Transverse colon (tissue), 4 donors: Measurements from ENCODE around the gene TEC. TPM values are rescaled to one million over a fixed set of nuclear protein-coding genes. Genes with fewer than 3 reads are reported as not detected.
A peak's percentile ranks its signal among the peaks of the same experiment; 100 is the strongest.
"Not testable (repeated sequence)": the region's sequence is repeated elsewhere in the genome, so short reads cannot be mapped to it uniquely, and the experiment has no call there.

Experiments used
- DNase-seq: peaks from one replicate; pipeline ENCODE4 v3.0.0-alpha.2; 2019
- H3K27ac ChIP-seq, 4 donors: fragments of 200-600 bp; sonication (generic); 2 replicates each; pipeline ENCODE4 v1.5.1; 2016 to 2018; ENCODE audit warnings: inconsistent platforms in 4 of 4
- H3K27me3 ChIP-seq: fragments of 200-600 bp; sonication (generic); 2 replicates; pipeline ENCODE4 v1.5.1; 2017; ENCODE audit warnings: inconsistent platforms
- H3K36me3 ChIP-seq, 4 donors: fragments of 200-600 bp; sonication (generic); 2 replicates each; pipeline ENCODE4 v1.5.1; 2017 to 2019; ENCODE audit warnings: inconsistent platforms in 4 of 4
- H3K4me1 ChIP-seq, 4 donors: fragments of 200-600 bp; sonication (generic); 2 replicates each; pipeline ENCODE4 v1.5.1; 2017 to 2020; ENCODE audit warnings: inconsistent platforms in 4 of 4
- H3K4me3 ChIP-seq, 4 donors: fragments of 200-600 bp; sonication (generic); 1 replicate in 1 of 4; 2 replicates in 3 of 4; pipeline versions ENCODE4 v1.5.1 to v1.6.1; 2017 to 2019; ENCODE audit warnings: inconsistent platforms in 4 of 4
- H3K9me3 ChIP-seq, 2 donors: fragments of 200-600 bp; sonication (generic); 2 replicates each; pipeline ENCODE4 v1.5.1; 2017 to 2019; ENCODE audit warnings: inconsistent platforms in 2 of 2
- EP300 ChIP-seq: sonication (generic); formaldehyde crosslinking; IDR thresholded peaks from one replicate; pipeline ENCODE4 v1.6.1; 2017; ENCODE audit warnings: antibody characterized with exemption, low read depth
- POLR2A ChIP-seq: fragments of 450-650 bp; IDR thresholded peaks from one replicate; pipeline ENCODE4 v1.6.1; 2016; ENCODE audit warnings: antibody characterized with exemption, mild to moderate bottlenecking, moderate library complexity
- POLR2AphosphoS5 ChIP-seq, 3 donors: sonication (generic); formaldehyde crosslinking; IDR thresholded peaks; one replicate each; pipeline ENCODE4 v1.6.1; 2016; ENCODE audit warnings: antibody characterized with exemption in 3 of 3
- WGBS, 2 donors: methylation state at CpG; one replicate each; pipeline ENCODE4 v1.1.5; 2018; ENCODE audit warnings: low coverage in 1 of 2; 5-methylcytosine and 5-hydroxymethylcytosine counted together
- in situ Hi-C, 4 donors: fragments of 200-750 bp; cut with MboI; loops; one replicate each; pipeline versions ENCODE4 v1.15.0 to v1.15.1; 2017; ENCODE audit warnings: low sequenced_read_pairs in 3 of 4, low pct_ligation_motif_present in 1 of 4, low pct_unique_long_range_greater_than_20kb in 1 of 4
- intact Hi-C: fragments of 100-400 bp; cut with DNase I; formaldehyde crosslinking; loops from one replicate; pipeline ENCODE4 v1.15.1; 2023; ENCODE audit warnings: low total_unique reads
- total RNA-seq, 4 donors: library from RNA; depleted of rRNA; stranded (reverse); fragments of >200 nt; gene quantifications; one replicate each; pipeline ENCODE4 v1.1.0, GENCODE V29; 2016
- TF ChIP-seq, protein P1 (sequence below), 5 experiments: fragments of 200-600 bp in 3 of 5; fragments of 450-650 bp in 2 of 5; sonication (generic) in 3 of 5; IDR thresholded peaks; 1 replicate in 2 of 5; 2 replicates in 3 of 5; pipeline ENCODE4 v1.5.1; 2016 to 2017; ENCODE audit warnings: antibody characterized with exemption in 5 of 5, inconsistent platforms in 3 of 5, mild to moderate bottlenecking in 2 of 5, moderate library complexity in 1 of 5

TEC gene
- total RNA-seq, 4 donors from 2014 or later = 1.2 to 5.1 (median 3.3) TPM

GRCh38 chr4:48290146-48290772 lies 20.6 kb upstream of the TEC start:
- Histone ChIP-seq H3K4me1 (no peaks in the 10 kb centered on the region), H3K36me3 (no peaks in the 10 kb centered on the region), H3K9me3 (no peaks in the 10 kb centered on the region), H3K27ac (no peak overlapping the region), H3K4me3 (no peak overlapping the region), H3K27me3 (no peaks in the 10 kb centered on the region)
- in situ Hi-C loops (loop anchor here in 1 of 4 donors (10.0 kb wide), 1 partner anchor 155 kb away; the partner anchor contains the start of gene TXK), intact Hi-C loops (no loop called here)
- TF ChIP-seq POLR2AphosphoS5 (IDR thresholded peaks at IDR 0.05) (no peak), EP300 (no peak), POLR2A (no peak)
- TF ChIP-seq, protein P1, sequence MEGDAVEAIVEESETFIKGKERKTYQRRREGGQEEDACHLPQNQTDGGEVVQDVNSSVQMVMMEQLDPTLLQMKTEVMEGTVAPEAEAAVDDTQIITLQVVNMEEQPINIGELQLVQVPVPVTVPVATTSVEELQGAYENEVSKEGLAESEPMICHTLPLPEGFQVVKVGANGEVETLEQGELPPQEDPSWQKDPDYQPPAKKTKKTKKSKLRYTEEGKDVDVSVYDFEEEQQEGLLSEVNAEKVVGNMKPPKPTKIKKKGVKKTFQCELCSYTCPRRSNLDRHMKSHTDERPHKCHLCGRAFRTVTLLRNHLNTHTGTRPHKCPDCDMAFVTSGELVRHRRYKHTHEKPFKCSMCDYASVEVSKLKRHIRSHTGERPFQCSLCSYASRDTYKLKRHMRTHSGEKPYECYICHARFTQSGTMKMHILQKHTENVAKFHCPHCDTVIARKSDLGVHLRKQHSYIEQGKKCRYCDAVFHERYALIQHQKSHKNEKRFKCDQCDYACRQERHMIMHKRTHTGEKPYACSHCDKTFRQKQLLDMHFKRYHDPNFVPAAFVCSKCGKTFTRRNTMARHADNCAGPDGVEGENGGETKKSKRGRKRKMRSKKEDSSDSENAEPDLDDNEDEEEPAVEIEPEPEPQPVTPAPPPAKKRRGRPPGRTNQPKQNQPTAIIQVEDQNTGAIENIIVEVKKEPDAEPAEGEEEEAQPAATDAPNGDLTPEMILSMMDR (IDR thresholded peaks at IDR 0.05) = peak; percentile 52 to 68 (median 60)
- 33% methylated on average over 2 to 5 of the region's 5 CpGs for WGBS, 2 donors
- DNase-seq = peak; percentile 27

DNA sequence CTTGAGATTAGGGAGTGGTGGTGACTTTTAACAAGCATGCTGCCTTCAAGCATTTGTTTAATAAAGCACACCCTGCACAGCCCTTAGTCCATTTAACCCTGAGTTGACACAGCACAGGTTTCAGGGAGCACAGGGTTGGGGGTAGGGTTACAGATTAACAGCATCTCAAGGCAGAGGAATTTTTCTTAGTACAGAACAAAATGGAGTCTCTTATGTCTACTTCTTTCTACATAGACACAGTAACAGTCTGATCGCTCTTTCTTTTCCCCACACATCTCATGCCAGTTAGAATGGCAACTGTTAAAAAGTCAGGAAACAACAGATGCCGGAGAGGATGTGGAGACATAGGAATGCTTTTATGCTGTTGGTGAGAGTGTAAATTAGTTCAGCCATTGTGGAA lies 16.4 kb upstream of the TEC start:
- DNase-seq, H3K4me3 ChIP-seq, H3K4me1 ChIP-seq, in situ Hi-C loops, H3K9me3 ChIP-seq, H3K36me3 ChIP-seq, intact Hi-C loops, H3K27me3 ChIP-seq, H3K27ac ChIP-seq: not testable (repeated sequence)
- WGBS, 2 donors = 88 to 100% methylated on average over 1 to 2 of the region's 2 CpGs

GRCh38 chr4:48285640-48286039 lies 16.0 kb upstream of the TEC start:
- intact Hi-C loops, DNase-seq, H3K36me3 ChIP-seq, H3K4me1 ChIP-seq, H3K27me3 ChIP-seq, H3K4me3 ChIP-seq, H3K27ac ChIP-seq, H3K9me3 ChIP-seq, in situ Hi-C loops: not testable (repeated sequence)
- 38 to 70% methylated on average over 1 to 5 of the region's 5 CpGs for WGBS, 2 donors

DNA sequence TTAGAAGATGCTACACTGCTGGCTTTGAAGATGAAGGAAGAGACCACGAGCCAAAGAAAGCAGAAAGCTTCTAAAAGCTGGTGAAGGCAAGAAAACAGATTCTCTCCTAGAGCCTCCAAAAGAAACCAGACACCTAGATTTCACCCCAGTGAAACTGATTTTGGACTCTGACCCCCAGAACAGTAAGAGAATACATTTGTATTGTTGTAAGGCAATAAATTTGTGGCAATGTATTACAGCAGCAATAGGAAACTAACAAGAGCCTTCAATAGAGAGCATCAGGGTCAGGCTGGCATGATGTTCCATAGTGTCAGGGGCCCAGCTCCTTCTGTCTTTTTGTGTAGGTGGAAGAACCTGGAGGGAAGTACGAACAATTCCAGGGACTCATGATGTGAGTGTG lies 6.0 kb upstream of the TEC start:
- H3K4me3 ChIP-seq = no peak overlapping the region
- in situ Hi-C loops = no loop called here
- H3K27ac ChIP-seq = peak overlapping the region in 1 of 4 donors; percentile 6
- intact Hi-C loops = no loop called here
- H3K36me3 ChIP-seq = no peaks in the 10 kb centered on the region
- no peaks in the 10 kb centered on the region for H3K27me3 ChIP-seq
- H3K9me3 ChIP-seq = no peaks in the 10 kb centered on the region
- no peak for DNase-seq
- TF ChIP-seq POLR2AphosphoS5 (IDR thresholded peaks at IDR 0.05) = no peak
- TF ChIP-seq EP300 = no peak
- no peak for TF ChIP-seq POLR2A
- TF ChIP-seq, protein P1 (IDR thresholded peaks at IDR 0.05) = no peak
- 47 to 64% methylated on average over 2 of the region's 2 CpGs for WGBS, 2 donors
- peaks cover 0 to 3% (median 0%) of the 10 kb centered on the region in 4 donors for H3K4me1 ChIP-seq

DNA sequence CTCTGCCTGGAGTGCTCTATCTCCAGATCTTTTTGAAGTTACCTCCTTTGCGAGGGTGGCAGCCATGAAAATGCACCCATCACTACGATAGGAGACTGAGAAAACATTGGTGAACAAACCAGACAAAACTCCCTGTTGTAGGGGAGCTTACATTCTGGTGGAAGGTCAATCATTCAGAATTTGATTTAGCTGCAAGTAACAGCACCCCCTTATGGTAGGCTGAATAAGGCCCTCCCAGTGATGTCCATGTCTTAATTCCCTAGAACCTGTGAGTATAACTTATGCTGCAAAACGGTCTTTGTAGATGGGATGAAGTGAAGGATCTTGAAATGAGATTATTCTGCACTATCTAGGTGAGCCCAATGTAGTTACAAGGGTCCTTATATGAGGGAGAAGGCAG lies 5.6 kb upstream of the TEC start:
- peak overlapping the region in 1 of 4 donors; percentile 6 for H3K27ac ChIP-seq
- no peak for DNase-seq
- intact Hi-C loops (no loop called here), in situ Hi-C loops (no loop called here)
- 76 to 80% methylated on average over 1 to 3 of the region's 3 CpGs for WGBS, 2 donors
- no peaks in the 10 kb centered on the region for H3K27me3 ChIP-seq
- TF ChIP-seq, protein P1 (IDR thresholded peaks at IDR 0.05) = peak in 4 of 5 experiments; percentile 18 to 39 (median 34)
- TF ChIP-seq POLR2A (no peak), POLR2AphosphoS5 (IDR thresholded peaks at IDR 0.05) (no peak), EP300 (no peak)
- H3K36me3 ChIP-seq = no peaks in the 10 kb centered on the region
- no peak overlapping the region for H3K4me3 ChIP-seq
- H3K9me3 ChIP-seq = no peaks in the 10 kb centered on the region
- peaks cover 0 to 5% (median 1%) of the 10 kb centered on the region in 4 donors for H3K4me1 ChIP-seq
